Measurements from ENCODE around the gene PROS1. TPM values are rescaled to one million over a fixed set of nuclear protein-coding genes. Genes with fewer than 3 reads are reported as not detected.

PROS1 gene
- total RNA-seq, 1 experiment from 2014 or later, result 1.3 TPM

- Histone ChIP-seq H2BK5ac (ENCODE audit: insufficient read length, low read length) (no peak overlapping the region), H4K5ac (ENCODE audit: insufficient read length, low read depth, low read length) (no peak overlapping the region), H2BK120ac (ENCODE audit: low read depth, low read length, poor library complexity, severe bottlenecking) (no peak overlapping the region), H4K8ac (replicated peaks; ENCODE audit: insufficient read length, low read depth, low read length) (no peak overlapping the region), H2BK20ac (ENCODE audit: low read depth, low read length, poor library complexity, severe bottlenecking) (no peak overlapping the region), H3K23ac (ENCODE audit: insufficient read length, low read depth, low read length) (no peak overlapping the region), H3K27me3 (ENCODE audit: insufficient read depth, low read length) (no peaks in the 10 kb centered on the region), H3K79me1 (ENCODE audit: insufficient read depth, low read depth, low read length, poor library complexity, severe bottlenecking) (peaks cover 2% of the 10 kb centered on the region), H3K4ac (ENCODE audit: low read depth, low read length) (no peak overlapping the region), H4K91ac (ENCODE audit: insufficient read length, low read depth, low read length) (no peak overlapping the region), H3K4me2 (ENCODE audit: insufficient read depth, insufficient read length, low read length) (no peak overlapping the region), H2AK5ac (ENCODE audit: insufficient read length, low read length) (no peak overlapping the region), H3K9ac (ENCODE audit: extremely low read depth, insufficient read length, low read length) (no peak overlapping the region), H2BK12ac (ENCODE audit: insufficient read length, low read depth, low read length) (no peak overlapping the region), H2BK15ac (ENCODE audit: low read depth, low read length) (no peak overlapping the region), H3K79me2 (ENCODE audit: insufficient read depth, low read length) (no peaks in the 10 kb centered on the region; the same call in 1 of the 2 replicates), H3K27ac (ENCODE audit: insufficient read length, low read depth, low read length) (no peak overlapping the region), H3K9me3 (ENCODE audit: control insufficient read depth, low read depth, low read length) (no peaks in the 10 kb centered on the region), H3K23me2 (ENCODE audit: insufficient read length, low read depth, low read length, poor library complexity, severe bottlenecking) (no peaks in the 10 kb centered on the region), H3T11ph (ENCODE audit: low read length) (no peak overlapping the region), H3K18ac (ENCODE audit: insufficient read length, low read depth, low read length) (no peak overlapping the region), H3K14ac (ENCODE audit: insufficient read depth, low read length) (no peak overlapping the region), H3K56ac (ENCODE audit: insufficient read length, low read depth, low read length) (no peak overlapping the region), H2AFZ (ENCODE audit: low read length) (no peak overlapping the region), H4K20me1 (ENCODE audit: control insufficient read depth, insufficient read depth, insufficient read length) (no peaks in the 10 kb centered on the region), H3K4me1 (ENCODE audit: insufficient read depth, low read length) (no peaks in the 10 kb centered on the region)
- DNase-seq, result no peak
- TF ChIP-seq, protein P1, sequence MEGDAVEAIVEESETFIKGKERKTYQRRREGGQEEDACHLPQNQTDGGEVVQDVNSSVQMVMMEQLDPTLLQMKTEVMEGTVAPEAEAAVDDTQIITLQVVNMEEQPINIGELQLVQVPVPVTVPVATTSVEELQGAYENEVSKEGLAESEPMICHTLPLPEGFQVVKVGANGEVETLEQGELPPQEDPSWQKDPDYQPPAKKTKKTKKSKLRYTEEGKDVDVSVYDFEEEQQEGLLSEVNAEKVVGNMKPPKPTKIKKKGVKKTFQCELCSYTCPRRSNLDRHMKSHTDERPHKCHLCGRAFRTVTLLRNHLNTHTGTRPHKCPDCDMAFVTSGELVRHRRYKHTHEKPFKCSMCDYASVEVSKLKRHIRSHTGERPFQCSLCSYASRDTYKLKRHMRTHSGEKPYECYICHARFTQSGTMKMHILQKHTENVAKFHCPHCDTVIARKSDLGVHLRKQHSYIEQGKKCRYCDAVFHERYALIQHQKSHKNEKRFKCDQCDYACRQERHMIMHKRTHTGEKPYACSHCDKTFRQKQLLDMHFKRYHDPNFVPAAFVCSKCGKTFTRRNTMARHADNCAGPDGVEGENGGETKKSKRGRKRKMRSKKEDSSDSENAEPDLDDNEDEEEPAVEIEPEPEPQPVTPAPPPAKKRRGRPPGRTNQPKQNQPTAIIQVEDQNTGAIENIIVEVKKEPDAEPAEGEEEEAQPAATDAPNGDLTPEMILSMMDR (conservative IDR thresholded peaks at IDR 0.05), result no peak
- no peaks in the 10 kb centered on the region for H3K27me3 Mint-ChIP-seq (ENCODE audit: low read depth)
- WGBS (ENCODE audit: extremely low coverage, insufficient read length, low lambda C conversion rate), result no CpG with 5 or more reads among the region's 9 CpGs
- peak overlapping the region in 1 of 3 experiments; percentile 44; a peak in 1 of 7 replicates for H3K27ac Mint-ChIP-seq
- H3K4me1 Mint-ChIP-seq, result no peaks in the 10 kb centered on the region; a peak in 1 of 4 replicates
- no peaks in the 10 kb centered on the region for H3K9me3 Mint-ChIP-seq
- no peak overlapping the region for H3K4me3 Mint-ChIP-seq
- no peaks in the 10 kb centered on the region; a peak in 1 of 7 replicates for H3K36me3 Mint-ChIP-seq (ENCODE audit: insufficient read depth in 1 of 3, low read depth in 3 of 3)
These were observed 15.1 kb upstream of the PROS1 start for GRCh38 chr3:93988764-93989163.

Measured in H9 (cell line).